ENCODE measurements around the gene ADAMTSL1.

Gene ADAMTSL1

DNA sequence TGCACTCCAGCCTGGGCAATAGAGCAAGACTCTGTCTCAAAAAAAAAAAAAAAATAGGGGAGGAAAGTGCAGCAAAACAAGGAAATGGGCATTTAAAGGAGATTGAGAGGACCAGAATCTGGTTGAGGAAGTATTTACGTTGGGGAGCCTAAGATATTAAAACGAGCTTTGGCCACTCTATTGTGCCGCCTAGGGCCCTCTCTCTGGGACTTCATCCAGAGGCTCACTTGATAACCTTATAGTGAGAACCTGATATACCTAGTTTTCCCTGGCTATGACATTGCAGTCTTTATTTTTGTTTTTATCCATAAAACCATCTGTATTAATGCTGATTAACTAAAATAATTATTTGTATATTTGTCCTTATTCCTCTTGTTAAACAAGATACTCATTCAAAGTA lies 345.5 kb downstream of the ADAMTSL1 start:
- no peak for DNase-seq (ENCODE audit: low spot score)

DNA sequence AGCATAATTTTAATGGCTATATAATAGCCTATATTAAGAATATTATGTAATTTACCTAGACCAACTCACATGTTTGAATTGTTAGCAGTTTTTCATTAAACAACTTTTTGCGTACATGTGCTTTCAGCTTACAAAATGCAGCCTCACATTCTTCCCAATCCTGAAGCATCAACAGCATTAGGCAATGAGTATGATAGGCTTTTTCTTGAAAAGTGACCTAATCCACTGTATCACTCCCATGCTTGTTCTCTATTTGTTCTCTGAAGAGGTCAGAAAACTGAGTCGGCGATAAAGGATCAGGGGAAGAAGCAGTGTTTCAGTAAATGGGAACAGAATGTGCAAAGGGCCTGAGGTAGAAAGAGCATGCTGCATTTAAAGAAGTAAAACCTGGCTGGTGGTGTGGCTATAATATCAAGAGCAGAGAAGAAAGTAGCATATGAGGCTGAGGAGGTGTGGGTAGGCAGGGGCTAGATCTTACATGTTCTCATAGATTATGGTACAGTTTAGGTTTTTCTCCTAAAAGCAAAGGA lies 346.7 kb downstream of the ADAMTSL1 start:
- DNase-seq (ENCODE audit: low spot score): no peak

DNA sequence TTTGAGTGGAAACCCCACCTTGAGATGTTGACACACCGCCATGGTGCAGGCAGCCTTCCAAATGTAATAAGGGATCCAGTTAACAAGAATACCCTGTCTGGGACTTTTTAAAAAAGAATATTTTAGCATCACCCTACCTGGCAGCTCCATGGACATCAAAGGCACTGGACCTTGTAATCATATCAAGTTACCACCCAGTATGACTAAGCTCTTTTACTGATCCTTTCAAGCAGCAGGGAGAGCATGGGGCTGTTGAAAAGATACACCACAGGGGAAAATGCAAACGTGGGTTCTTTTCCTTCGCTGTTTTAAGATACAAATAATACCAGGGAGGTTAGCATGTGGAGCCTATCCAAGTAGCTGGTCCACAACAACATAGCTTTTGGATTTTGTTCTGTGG lies 347.8 kb downstream of the ADAMTSL1 start:
- peak; percentile 60 for DNase-seq (ENCODE audit: low spot score)

GRCh38 chr9:18822850-18823249 lies 348.9 kb downstream of the ADAMTSL1 start:
- peak; percentile 24 for DNase-seq (ENCODE audit: low spot score)

DNA sequence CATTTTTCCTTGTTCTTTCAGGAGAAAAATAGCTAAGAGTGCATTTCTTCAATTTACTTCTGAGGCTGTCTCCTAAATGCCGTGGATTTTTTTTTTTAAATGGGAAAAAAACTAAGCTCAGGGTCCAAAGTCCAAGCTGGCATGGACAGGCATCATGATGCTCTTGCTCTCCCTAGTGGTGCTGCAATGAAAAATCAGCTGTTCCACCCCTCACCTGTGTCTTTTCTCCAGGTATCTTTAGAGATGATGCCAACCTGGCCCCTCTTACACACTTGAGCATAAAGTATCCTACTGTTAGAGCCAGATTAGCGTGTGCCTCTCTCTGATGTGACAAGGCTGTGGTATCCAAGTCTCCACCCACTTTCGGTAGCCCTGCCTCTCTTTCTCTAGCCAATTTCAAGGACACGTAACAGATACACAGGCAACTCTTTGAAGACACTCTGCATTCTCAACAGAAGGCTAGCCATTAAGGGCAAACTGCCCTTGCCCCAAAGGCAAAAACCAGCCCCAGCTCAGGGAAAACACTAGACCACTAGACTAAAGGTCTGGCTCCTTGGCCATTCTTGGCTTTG lies 350.2 kb downstream of the ADAMTSL1 start:
- peak; percentile 64 for DNase-seq (ENCODE audit: low spot score)

- no peak for DNase-seq (ENCODE audit: low spot score)
Observed at GRCh38 chr9:18825656-18826170, 351.8 kb downstream of the ADAMTSL1 start.

DNA sequence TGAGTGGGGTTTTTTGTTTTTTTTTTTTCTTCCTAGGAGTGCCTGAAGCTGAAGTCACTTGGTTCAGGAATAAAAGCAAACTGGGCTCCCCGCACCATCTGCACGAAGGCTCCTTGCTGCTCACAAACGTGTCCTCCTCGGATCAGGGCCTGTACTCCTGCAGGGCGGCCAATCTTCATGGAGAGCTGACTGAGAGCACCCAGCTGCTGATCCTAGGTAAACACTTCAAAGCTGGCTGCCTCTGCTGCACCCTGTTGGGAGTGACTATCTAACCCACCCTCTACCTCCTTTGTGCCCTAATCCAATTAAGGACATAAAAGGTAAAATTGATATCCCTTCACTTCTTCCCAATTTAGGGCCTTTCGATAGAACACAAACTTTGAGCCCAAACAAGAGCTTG lies 352.3 kb downstream of the ADAMTSL1 start:
- DNase-seq (ENCODE audit: low spot score): no peak

DNA sequence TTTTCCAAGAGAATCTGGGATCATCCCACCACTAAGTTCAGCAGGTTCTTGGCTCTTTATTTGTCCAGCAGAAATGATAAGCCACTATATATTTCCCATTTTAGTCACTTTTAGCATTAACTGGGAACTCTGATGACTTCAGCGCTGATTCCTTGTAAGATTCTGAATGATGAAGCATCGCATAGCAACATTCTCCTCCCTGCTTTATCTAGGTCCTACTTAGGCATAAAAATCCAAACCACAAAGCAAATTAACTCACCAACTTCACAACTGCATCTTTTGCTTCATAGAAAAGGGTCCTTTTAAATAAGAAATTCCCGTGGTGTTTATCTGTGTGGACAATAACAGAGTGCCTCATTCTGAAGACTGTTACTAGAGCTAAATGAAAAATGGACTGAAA lies 355.1 kb downstream of the ADAMTSL1 start:
- DNase-seq (ENCODE audit: low spot score): no peak

GRCh38 chr9:18829873-18830272 lies 355.9 kb downstream of the ADAMTSL1 start:
- DNase-seq (ENCODE audit: low spot score): no peak

DNA sequence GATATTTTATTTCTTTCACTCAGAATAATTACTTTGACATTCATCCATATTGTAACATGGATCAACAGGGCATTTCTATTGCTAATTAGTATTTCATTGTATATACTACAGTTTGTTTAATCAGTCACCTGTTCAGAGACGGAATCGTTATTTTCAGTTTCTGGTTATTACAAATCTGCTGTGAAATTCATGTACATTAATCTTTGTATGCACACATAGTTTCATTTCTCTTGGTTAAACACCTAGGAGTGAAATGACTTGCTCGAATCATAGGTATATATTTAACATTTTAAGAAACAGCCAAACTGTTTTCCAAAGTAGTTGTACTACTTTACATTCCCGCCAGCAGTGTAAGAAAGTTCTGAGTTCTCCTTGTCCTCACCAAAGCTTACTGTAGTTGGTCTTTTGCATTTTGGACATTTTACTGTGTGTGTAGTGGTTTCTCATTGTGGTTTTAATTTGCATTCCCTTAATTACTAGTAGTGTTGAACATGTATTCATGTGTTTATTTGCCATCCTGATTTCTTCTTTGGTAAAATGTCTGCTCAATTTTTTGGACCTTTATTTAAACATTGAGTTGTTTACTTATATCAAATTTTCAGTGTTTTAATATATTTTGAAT lies 360.9 kb downstream of the ADAMTSL1 start:
- DNase-seq (ENCODE audit: low spot score): no peak

GRCh38 chr9:18837402-18837801 lies 363.4 kb downstream of the ADAMTSL1 start:
- DNase-seq (ENCODE audit: low spot score): no peak

- no peak for DNase-seq (ENCODE audit: low spot score)
Observed at GRCh38 chr9:18847576-18848275, 373.8 kb downstream of the ADAMTSL1 start.

DNA sequence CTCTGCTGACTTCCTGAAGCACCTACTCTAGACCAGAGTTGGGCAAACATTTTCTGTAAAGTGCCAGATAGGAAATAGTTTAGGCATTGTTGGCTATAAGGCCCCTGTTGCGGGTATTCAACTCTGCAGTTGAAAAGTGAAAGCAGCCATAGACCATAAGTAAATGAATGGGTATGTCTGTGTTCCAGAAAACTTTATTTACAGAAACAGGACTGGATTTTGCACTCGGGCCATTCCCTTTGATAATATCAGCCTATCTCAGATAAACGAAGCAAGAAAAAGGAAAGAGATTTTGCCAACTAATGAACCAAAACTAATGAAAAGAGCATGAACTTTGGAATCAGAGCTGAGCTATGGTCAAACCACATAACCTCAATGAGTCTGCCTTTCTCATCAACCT lies 374.7 kb downstream of the ADAMTSL1 start:
- no peak for DNase-seq (ENCODE audit: low spot score)

DNA sequence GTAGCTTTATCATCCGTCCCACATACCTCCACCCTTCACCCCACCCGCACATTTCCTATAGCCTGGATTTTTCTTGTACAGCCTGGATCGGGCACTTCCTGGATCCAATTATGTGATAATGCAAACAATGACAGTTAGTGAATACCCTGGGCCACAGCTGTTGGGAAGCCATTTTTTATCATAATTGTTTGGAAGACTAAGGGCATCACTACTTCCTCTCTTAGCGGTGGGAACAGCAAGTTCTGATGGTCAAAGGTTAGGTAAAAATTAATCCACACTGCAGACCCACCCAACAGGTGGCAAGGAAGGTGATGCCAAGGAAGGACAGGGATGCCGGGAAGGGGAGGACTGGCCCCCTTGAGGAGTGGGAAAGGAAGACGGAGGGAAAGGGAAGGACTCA lies 375.3 kb downstream of the ADAMTSL1 start:
- no peak for DNase-seq (ENCODE audit: low spot score)

GRCh38 chr9:18849890-18850677 lies 376.1 kb downstream of the ADAMTSL1 start:
- DNase-seq (ENCODE audit: low spot score): no peak

DNA sequence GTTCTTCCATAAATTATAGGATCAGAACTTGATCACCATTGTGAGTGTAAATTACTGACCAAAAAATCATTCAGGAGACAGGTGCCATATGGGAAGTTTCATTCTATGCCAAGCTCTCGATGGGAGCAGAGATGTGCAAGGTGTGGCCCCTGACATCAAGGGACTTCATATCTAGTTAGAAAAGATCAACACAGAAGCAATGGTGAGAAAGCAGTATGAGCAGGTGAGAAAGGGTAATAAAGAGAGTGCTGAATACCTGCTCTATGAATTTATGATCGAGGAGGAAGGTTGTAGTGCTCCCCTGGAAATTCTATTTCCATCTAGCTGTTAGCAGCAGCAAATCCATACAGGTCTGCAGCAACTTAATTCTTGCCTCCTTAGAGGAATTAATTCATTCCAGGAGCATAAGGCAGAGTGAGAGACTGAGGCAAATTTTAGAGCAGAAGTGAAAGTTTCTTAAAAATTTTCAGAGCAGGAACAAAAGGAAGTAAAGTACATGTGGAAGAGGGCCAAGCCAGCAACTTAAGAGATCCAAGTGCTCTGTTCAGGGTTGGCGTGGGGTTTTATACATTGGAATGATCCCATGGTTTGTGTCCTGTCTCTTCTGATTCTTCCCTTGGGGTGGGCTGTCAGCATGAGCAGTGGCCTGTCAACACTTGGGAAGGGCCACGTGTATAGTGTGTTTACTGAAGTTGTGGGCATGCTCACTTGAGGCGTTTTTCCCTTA lies 377.3 kb downstream of the ADAMTSL1 start:
- DNase-seq (ENCODE audit: low spot score): no peak

DNA sequence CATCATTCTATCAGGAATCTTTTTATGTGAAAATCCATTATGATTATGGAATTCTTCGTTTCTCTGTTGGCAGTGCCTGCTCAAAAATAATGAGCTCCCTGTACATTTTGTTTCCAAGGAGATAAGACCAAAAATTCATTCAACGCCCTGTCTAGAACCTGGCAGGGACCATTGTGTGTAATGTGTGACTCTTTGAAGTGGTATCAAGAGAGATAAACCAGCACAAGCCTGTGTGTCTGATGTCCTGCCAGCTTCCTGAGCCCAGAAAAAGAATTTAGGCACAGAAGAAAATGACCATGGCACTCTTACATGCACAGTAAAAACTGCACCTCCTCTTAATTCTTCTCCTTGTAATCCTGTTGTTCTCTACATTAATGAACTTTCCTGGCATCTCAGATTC lies 381.7 kb downstream of the ADAMTSL1 start:
- DNase-seq (ENCODE audit: low spot score): peak; percentile 50

GRCh38 chr9:18857334-18857733 lies 383.4 kb downstream of the ADAMTSL1 start:
- peak; percentile 11 for DNase-seq (ENCODE audit: low spot score)

- DNase-seq (ENCODE audit: low spot score): no peak
Observed at GRCh38 chr9:18857769-18858168, 383.8 kb downstream of the ADAMTSL1 start.

- no peak for DNase-seq (ENCODE audit: low spot score)
Observed at GRCh38 chr9:18861609-18862544, 387.9 kb downstream of the ADAMTSL1 start.

Data from LoVo (cell line).